HG03025 (cell line): Measurements from ENCODE around the gene SCP2.
A peak's percentile ranks its signal among the peaks of the same experiment; 100 is the strongest.
"Not testable (repeated sequence)": the region's sequence is repeated elsewhere in the genome, so short reads cannot be mapped to it uniquely, and the experiment has no call there.

ENCODE experiments used
- ATAC-seq: cut with Tn5 transposase; IDR thresholded peaks from one replicate; pipeline ENCODE4 v1.9.1; 2021; ENCODE audit warnings: mild to moderate bottlenecking, moderate library complexity; ENCODE audit not compliant: unreplicated experiment, low FRiP score

The SCP2 gene

DNA sequence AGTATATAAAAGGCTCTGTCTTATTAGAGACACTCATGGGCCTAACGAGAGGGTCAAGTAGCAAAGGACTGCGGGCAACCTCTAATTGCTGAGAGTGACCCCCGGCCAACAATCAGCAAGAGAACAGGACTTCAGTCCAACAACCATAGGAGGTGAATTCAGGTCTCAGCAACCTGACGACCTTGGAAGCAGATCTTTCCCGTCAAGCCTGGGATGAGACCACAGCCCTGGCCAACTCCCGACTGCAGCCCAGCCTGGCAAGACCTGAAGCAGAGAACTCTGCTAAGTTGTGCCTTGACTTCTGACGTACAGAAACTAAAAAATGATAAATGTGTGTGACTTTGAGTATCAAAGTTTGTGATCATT is 11.2 kb upstream of the SCP2 start:
- no peak for ATAC-seq

GRCh38 chr1:52916241-52916975 is 10.7 kb upstream of the SCP2 start:
- ATAC-seq, result no peak

- no peak for ATAC-seq
These were observed 9.9 kb upstream of the SCP2 start for GRCh38 chr1:52917156-52917555.

DNA sequence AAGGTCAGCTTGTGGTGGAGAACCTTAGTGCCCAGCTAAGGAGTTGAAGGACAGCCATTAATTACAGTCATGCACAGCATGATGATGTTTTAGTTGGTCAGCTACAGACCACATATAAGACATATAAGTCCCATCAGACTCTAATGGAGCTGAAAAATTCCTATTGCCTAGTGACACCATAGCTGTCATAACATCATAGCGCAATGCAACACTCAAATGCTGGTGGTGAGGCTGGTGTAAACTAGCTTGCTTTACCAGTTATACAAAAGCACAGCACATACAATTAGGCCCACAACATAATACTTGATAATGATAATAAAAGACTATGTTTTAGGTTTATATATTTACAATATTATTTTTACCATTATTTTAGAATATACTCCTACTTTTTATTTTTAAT is 9.5 kb upstream of the SCP2 start:
- no peak for ATAC-seq

- ATAC-seq, result no peak
These were observed 8.9 kb upstream of the SCP2 start for GRCh38 chr1:52918201-52918600.

DNA sequence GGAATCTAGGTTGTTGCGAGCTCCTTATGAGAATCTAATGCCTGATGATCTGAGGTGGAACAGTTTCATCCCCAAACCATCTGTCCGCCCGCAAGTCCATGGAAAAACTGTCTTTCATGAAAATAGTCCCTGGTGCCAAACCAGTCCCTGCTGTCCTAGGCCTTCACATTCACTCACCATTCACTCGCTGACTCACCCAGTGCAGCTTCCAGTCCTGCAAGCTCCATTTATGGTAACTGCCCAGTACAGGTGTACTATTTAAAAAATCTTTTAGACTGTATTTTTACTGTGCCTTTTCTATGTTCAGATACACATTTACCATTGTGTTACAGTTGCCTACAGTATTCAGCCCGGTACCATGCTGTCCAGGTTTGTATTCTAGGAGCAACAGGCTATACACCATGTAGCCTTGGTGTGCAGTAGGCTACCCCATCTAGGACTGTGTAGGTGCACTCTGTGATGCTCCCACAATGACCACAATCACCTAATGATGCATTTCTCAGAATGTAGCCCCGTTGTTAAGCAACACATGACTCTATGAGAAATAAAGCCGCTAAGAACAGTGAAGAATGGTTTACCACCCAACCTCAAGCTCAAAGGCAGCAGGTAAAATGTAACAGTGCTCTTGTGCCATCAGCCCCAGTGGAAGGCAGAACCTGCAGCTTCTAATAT is 7.9 kb upstream of the SCP2 start:
- no peak for ATAC-seq

- ATAC-seq, result no peak
These were observed 7.2 kb upstream of the SCP2 start for GRCh38 chr1:52919723-52920483.

DNA sequence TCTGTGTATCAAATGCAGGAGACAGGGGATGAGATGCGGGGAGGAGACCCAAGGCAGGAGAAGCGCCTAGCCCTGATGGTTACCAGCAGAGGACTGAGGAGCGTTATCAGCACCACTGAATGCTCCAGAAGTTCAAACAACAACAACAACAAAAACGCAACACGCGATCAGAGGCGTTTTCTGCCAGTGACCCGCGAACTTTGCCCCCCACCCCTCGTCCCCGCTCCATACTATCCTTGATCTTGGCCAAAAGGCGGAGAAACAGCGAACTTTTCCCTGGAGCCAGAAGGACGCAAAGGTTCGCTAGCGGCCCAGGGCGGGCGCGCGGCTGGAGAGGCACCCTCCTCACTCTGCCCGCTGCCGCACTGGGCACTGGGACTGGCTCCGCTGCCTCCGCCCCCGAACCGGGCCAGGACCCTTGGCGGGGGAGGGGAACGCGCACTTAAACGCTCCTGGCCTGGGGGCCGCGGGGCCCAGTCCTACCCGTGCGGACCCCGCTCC is 6.2 kb upstream of the SCP2 start:
- no peak for ATAC-seq

DNA sequence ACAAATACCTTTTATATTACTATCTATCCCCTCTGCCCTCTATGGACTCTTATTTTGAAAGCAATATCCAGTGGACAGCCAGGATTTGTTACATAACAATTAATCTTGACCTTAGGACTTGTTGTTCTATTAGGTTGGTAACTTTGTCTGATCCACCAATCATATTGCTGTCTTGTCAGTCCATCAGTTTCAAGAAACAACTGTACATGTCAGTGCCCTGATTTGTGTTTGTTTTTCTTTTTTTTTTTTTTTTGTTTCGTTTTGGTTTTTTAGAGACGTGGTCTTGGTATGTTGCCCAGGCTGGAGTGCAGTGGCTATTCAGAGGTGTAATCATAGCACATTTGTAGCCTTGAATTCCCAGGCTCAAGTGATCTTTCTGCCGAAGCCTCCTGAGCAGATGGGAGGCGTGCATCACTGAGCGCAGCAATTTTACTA is 1.5 kb upstream of the SCP2 start:
- ATAC-seq, result no peak

DNA sequence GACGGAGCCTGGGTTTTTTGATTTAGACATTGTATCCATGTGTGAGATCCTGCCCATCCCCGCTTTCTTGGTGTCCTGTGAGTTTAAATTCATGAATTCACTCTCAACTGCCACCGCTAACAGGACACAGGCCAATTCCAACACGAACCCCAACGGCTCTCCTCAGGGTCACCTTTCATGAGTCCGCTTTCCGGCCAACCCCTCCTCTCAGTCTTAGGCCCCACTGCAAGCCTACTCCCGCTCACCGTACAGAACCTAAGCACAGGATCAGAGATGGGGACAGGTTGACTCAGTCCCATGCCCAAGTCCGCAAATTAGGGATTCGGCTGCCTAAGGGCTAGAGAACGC is 238 bp upstream of the SCP2 start:
- ATAC-seq, result no peak

GRCh38 chr1:52928015-52928404 is 934 bp downstream of the SCP2 start:
- ATAC-seq, result peak; percentile 5

- ATAC-seq, result no peak
These were observed 1.9 kb downstream of the SCP2 start for GRCh38 chr1:52929019-52929418.

DNA sequence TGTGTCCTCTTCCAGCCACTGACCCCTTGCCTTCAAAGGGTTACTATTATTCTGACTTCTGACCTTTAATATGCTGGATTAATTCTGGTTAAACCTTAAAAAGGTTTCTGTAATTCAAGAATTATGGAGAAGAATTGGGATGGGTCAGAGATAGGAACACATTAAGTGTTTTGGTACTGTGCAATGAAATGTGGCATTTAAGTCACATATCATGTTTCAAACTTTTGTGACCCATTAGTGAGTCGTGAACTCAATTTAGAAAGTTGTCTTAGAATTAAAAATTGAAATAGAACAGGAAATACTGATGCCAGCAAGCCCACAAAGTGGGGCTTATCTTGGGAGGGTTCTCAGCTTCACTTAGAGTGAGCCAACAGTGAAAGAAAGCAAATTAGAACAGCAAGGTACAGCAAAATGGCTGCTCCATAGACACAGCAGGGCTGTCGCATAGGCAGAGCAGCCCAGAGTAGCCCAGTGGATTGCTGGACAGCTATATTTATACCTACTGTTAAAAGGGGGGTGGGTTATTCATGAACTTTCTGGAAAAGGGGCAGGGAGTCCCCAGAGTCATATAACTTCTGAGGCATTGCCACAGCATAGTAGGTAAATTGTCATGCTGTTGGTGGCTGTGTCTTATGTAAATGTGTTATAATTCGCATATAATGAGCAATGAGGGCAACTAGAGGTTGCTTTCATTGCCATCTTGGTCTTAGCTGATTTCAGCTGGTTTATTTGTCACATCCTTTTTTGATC is 10.5 kb downstream of the SCP2 start:
- ATAC-seq, result no peak

DNA sequence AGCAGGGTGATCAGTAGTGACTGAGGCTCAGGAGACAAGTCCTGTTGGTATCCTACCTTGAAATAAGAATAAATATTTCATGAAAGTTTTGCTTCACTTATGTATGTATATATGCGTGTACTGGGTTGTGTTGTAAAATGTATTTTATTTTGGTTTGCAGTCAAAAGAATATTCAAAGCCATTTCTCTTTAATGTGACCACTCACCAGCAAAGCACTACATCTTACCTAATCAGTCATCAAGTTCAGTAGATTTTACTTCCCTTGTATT is 11.0 kb downstream of the SCP2 start:
- no peak for ATAC-seq

DNA sequence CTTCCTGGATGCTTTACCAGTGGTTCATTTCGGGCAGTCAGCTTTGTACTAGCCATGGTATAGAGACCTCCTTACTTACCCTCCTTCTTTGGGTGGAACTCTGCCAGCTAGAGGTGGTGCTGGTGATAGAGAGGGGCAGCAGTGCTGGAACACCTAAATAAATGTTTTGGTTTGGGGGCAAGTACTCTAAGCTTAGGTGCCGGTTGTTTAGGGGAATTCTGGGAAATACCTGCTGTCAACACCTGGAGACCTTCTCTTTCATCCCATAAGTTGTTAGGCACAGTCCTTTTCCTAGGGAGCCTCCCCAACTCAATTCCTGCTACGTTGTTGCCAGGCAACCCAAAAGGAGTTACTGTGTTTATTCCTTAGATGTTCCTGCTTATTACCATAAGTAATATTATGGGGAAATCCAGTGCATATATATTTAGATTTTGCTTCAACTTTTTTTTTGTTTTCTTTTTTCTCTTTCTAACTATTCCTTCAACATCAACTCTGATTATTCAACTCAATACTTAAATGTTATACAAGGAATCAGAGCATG is 16.9 kb downstream of the SCP2 start:
- no peak for ATAC-seq

DNA sequence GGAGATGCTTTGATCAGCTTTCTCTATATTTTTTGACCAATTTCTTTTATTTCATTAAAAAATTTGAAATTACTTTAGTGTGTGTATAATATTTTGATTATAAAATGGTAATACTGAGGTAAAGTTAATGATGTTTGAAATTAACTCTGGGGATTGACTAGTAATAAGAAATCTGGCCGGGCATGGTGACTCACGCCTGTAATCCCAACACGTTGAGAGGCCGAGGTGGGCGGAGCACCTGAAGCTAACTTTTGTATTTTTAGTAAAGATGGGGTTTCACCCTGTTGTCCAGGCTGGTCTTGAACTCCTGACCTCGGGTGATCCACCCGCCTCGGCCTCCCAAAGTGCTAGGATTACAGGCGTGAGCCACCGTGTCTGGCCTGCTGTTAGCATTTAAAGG is 17.5 kb downstream of the SCP2 start:
- ATAC-seq, result no peak

DNA sequence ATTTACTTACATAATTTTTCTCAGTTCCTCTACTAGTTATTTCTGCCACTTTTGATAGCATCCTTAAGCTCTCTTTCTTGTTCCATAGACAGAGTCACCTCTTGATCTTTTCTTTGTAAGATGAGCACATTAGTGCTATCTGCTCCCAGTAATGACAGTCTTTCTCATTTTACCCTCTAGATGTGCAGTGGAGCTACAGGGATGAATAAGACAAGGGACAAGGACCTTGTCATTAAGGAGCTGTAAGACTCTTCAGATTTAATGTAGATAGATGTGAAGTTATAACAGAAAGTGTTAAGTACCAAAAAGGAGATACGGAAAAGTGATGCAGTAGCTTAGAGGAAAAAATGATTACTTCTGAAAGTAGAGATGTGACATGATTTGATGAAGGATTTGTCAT is 20.4 kb downstream of the SCP2 start:
- no peak for ATAC-seq

DNA sequence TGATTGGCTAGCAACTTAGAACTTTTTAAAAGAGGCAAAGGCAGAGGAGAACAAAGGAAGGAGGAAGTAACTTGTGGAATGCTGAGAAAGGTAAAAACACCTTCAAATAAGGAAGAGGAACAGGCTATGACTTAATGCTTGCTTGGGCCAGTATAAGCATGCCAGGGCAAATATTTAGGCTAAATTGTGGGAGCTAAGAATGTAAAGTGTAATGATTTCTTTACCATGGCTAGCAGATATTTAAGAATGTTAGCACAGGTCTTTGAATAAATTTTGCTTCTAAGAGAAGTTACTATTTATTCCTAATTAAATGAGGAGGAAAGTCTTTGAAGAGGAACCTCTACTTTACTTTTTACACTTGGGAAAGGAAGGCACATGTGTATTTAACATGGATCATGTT is 22.5 kb downstream of the SCP2 start:
- ATAC-seq, result not testable (repeated sequence)

GRCh38 chr1:52952112-52952511 is 25.0 kb downstream of the SCP2 start:
- ATAC-seq, result no peak

DNA sequence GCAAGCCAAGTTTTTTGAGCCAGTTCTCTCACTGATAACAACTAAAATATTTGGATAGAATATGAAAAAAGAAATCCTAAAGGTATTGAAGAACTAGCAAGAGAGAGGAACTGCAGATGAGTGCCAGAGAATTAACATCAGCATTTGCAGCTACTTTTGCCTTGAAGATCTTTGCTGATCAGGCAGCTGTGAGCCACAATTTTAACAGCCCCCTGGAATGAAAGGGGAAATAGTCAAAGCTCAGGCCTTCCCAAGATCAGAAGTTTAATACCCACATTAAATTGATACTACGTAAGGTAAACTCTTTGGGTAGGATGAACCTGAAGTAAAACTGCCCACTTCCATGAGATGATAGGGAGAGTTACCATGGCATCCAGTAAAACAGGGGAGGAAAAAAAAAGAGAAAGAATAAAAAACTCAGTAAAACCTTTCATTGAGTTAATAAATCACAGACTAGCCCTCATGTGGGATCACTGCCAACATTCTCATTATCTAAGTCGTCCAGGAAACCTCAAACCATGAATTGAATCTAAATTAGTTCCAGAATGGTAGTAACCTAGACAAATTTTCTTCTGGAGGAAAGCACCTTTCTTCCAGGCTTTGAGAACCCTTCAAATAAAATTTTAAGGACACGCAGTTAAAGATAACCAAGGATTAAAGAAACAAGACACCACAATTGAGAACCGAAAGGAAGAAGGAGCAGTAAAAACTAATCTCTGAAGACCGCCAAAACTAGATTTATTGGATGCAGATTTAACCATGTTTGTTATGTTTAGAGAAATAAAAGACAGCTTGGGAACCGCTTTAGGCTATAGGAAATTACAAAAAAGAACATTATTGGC is 28.3 kb downstream of the SCP2 start:
- no peak for ATAC-seq
